Activated CD4-positive, alpha-beta T cell treated with anti-CD3 and anti-CD28 coated beads, Interleukin-2, amount 50 U/mL, for 48 hours (primary cell): ENCODE data around the gene TRIM44.

Experiments
- DNase-seq, 2 experiments: peaks; one replicate each; pipeline ENCODE4 v3.0.0-alpha.2; 2020

TRIM44 gene

GRCh38 chr11:35662649-35663407, at the start of gene TRIM44:
Gene TRIM44, plus strand, starts transcription at chr11:35662775. Its CDS starts 337 bp downstream, at chr11:35663112.
- peak; percentile 80 to 85 for DNase-seq

GRCh38 chr11:35614939-35615569, 47.5 kb upstream of the TRIM44 start:
- no peak for DNase-seq

- no peak for DNase-seq
Measured at GRCh38 chr11:35615921-35616900, 46.4 kb upstream of the TRIM44 start.

GRCh38 chr11:35617316-35617686, 45.3 kb upstream of the TRIM44 start:
- DNase-seq: no peak

- DNase-seq: peak; percentile 17 to 26
Measured at GRCh38 chr11:35617687-35618496, 44.7 kb upstream of the TRIM44 start, which contains the start of gene FJX1. Gene FJX1, plus strand, starts transcription at chr11:35618460. Its CDS starts 177 bp downstream, at chr11:35618637.

GRCh38 chr11:35618497-35619115, 44.0 kb upstream of the TRIM44 start:
- DNase-seq: peak; percentile 24 to 35

GRCh38 chr11:35619116-35619854, 43.3 kb upstream of the TRIM44 start:
- peak; percentile 19 to 29 for DNase-seq

- peak in 1 of 2 experiments; percentile 6 for DNase-seq
Measured at GRCh38 chr11:35619855-35620640, 42.5 kb upstream of the TRIM44 start.

- no peak for DNase-seq
Measured at GRCh38 chr11:35620795-35621194, 41.8 kb upstream of the TRIM44 start.

GRCh38 chr11:35621620-35622019, 41.0 kb upstream of the TRIM44 start:
- DNase-seq: no peak

- no peak for DNase-seq
Measured at GRCh38 chr11:35622070-35622469, 40.5 kb upstream of the TRIM44 start.

- no peak for DNase-seq
Measured at GRCh38 chr11:35623621-35624168, 38.9 kb upstream of the TRIM44 start.

- no peak for DNase-seq
Measured at GRCh38 chr11:35624316-35624715, 38.3 kb upstream of the TRIM44 start.

- DNase-seq: no peak
Measured at GRCh38 chr11:35624781-35625180, 37.8 kb upstream of the TRIM44 start.

- no peak for DNase-seq
Measured at GRCh38 chr11:35626501-35626900, 36.1 kb upstream of the TRIM44 start.

- DNase-seq: no peak
Measured at GRCh38 chr11:35629511-35629910, 33.1 kb upstream of the TRIM44 start.

- DNase-seq: no peak
Measured at GRCh38 chr11:35629914-35630313, 32.7 kb upstream of the TRIM44 start.

- DNase-seq: no peak
Measured at GRCh38 chr11:35631891-35632290, 30.7 kb upstream of the TRIM44 start.

- no peak for DNase-seq
Measured at GRCh38 chr11:35632301-35632700, 30.3 kb upstream of the TRIM44 start.
